GM18502 (cell line): ENCODE measurements around the gene CDK9.

Experiments
- ATAC-seq: cut with Tn5 transposase; IDR thresholded peaks from one replicate; pipeline ENCODE4 v1.9.1; 2021; ENCODE audit warnings: mild to moderate bottlenecking; ENCODE audit not compliant: unreplicated experiment, poor library complexity

CDK9 gene

DNA sequence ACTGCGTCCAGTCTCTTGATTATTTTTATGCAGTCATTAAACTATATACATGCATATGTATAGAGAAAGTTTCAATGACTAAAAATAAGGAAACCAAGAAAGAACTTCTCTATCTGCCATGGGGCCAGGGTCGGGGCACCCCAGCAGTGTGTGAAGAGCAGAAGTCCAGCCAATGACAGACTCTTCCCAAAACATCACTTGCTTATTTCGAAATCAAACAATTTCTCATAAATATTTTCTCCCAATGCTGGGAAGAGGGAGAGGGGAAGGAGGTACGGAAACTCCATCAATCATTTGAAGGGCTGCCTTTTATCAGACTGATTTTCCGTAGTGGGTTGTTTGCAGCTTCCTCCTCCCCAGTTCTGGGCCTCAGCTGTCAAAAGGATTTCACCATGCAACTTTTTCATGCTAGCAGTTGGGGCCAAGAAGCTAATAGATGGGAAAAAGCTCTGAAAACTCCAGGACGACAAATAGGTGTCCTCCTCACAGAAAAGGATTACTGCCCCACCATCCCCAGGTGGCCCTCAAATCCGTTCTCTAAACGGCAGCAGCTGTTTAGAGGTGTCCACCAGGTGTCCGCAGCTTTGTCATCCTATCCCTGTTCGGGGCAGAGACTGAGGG, 16.2 kb downstream of the CDK9 start:
- no peak for ATAC-seq

DNA sequence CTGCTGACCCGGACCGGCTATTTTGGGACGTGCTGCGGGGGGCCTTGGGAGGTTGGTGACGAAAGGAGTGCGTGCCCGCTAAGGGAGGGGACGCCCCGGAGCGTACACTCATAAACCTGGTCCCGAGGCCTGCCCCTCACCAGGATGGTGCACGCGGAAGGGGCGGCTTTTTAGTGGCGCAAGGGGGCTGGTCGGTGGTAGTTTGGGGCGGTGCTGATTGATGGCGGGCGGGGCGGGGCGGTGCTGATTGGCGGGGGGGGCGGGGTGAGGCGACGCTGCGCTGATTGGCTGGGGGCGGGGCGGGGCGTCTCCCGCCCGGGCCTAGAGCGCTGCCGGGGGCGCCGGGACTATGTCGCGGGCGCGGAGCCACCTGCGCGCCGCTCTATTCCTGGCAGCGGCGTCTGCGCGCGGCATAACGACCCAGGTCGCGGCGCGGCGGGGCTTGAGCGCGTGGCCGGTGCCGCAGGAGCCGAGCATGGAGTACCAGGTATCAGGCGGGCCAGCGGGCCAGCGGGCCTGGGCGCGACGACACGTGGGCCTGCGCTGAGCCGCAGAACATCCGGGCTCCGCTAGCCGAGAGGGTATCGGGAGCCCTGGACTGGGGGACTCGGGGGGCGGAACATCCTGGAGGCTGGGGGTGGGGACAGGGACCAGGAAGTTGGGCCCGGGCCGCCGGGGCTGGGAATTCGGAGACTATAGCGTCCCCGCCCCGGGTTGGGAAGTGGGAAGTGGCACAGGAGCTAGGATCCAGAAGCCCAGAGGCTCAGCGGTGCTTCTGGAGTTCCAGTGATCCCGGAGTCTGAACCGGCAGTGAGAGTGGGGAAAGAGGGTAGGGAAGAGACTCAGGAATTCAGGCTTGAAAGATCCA, 17.0 kb downstream of the CDK9 start, which contains the start of gene FPGS:
FPGS (plus strand) TSS at position 307 of the 868 bp plus-strand sequence; CDS start at position 350, 43 bp downstream.
- peak; percentile 75 for ATAC-seq

GRCh38 chr9:127803507-127804352, 17.9 kb downstream of the CDK9 start:
- ATAC-seq: no peak

GRCh38 chr9:127805620-127806019, 19.8 kb downstream of the CDK9 start:
- no peak for ATAC-seq

- no peak for ATAC-seq
These were observed 21.0 kb downstream of the CDK9 start for GRCh38 chr9:127806871-127807270.

DNA sequence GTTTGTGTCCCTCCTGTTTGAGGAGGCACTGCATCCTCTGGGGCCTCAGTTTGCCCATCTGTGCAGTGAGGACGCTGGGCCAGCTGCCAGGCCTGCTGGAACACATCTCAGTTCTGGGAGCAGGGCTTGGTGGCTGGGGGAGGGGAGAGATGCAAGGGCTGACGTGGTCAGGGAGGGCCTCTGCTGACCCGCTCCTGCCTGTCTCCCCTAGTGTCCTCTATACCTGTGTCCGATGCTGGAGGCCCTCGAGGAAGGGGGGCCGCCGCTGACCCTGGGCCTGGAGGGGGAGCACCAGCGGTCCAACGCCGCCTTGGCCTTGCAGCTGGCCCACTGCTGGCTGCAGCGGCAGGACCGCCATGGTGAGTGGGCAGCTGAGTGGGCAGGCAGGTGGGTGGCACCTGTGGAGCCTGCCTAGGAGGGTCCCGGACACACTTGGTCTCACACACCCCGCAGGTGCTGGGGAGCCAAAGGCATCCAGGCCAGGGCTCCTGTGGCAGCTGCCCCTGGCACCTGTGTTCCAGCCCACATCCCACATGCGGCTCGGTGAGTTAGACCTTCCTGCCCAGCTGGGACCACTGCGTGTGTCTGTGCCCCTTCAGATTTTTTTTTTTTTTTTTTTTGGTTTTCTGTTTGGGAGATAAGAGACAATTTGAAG, 22.6 kb downstream of the CDK9 start:
- ATAC-seq: no peak

DNA sequence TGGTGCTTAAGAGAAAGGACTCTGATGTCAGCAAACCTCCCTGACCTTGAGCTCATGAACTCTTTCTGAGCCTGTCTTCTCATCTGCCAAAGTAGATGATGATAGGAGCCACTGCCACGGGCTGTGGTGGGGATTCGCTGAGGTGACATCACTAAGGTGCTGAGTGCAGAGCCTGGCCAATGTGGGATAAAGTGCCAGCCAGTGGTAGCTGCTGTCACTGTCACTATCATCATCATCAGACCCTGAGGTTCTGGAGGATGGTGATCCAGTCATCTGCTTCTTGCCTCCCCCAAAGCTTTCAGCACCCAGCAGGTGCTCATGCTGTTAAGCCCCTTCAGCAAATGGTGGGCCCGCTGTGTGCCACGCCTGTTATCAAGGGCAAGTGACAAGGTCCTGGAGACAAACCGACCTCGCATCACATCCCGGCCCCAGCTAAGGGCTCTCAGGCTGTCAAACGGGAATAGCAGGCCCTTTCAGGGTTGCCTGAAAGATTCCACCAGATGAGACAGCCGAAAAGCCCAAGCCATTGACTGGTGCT, 23.2 kb downstream of the CDK9 start:
- no peak for ATAC-seq

- no peak for ATAC-seq
These were observed 23.9 kb downstream of the CDK9 start for GRCh38 chr9:127809540-127810377.

DNA sequence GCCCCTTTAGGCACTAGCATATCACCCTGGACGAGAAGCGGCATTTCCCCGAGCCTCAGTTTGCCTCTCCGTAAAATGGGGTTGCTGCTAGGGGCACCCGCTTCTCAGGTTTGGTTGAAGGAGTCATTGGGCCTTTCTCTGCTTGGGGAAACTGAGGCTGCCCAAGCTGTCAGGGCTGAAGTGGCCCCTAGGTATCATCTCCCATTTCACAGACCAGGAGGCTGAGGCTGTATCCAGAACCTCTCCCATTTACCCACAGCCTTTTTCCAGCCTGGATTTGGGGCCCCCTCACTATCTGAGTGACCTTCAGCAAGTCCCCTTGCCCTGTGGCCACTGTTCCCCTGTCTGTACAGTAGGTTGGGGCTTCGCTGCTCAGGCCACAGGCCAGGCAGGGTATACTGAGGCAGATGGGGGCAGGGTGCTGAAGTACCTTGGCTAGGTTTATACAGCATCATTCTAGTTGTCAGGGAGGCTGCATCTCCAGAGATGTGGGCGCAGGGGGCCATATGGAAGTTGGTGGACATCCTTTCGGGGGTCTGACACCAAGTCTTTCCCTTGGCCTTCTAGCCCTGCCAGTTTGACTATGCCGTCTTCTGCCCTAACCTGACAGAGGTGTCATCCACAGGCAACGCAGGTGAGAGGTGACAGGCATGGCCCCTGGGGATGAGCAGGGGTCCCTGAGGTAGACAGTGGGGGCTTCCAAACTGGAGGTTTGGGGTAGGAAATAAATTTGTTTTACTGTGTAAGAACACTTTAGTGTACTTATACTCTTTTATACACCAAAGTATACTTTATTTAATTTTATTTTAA, 24.7 kb downstream of the CDK9 start:
- no peak for ATAC-seq

GRCh38 chr9:127812011-127812410, 26.2 kb downstream of the CDK9 start:
- ATAC-seq: no peak

GRCh38 chr9:127812936-127813675, 27.3 kb downstream of the CDK9 start:
- ATAC-seq: no peak

DNA sequence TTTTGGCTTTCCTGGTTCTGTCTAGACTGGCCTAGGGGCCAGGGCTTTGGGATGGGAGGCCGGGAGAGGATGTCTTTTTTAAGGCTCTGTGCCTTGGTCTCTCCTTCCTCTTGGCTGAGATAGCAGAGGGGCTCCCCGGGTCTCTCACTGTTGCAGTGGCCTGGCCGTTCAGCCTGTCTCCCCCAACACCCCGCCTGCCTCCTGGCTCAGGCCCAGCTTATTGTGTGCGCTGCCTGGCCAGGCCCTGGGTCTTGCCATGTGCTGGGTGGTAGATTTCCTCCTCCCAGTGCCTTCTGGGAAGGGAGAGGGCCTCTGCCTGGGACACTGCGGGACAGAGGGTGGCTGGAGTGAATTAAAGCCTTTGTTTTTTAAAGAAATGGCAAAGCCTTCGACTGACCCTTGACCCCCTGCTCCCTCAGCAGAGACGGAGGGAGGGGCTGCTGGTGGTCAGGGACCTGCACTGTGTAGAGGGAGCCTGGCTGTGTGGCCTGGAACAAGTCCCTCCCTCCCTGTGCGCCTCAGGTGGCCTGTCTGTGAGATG, 27.9 kb downstream of the CDK9 start:
- no peak for ATAC-seq

GRCh38 chr9:127814619-127815511, 29.0 kb downstream of the CDK9 start:
- ATAC-seq: no peak

DNA sequence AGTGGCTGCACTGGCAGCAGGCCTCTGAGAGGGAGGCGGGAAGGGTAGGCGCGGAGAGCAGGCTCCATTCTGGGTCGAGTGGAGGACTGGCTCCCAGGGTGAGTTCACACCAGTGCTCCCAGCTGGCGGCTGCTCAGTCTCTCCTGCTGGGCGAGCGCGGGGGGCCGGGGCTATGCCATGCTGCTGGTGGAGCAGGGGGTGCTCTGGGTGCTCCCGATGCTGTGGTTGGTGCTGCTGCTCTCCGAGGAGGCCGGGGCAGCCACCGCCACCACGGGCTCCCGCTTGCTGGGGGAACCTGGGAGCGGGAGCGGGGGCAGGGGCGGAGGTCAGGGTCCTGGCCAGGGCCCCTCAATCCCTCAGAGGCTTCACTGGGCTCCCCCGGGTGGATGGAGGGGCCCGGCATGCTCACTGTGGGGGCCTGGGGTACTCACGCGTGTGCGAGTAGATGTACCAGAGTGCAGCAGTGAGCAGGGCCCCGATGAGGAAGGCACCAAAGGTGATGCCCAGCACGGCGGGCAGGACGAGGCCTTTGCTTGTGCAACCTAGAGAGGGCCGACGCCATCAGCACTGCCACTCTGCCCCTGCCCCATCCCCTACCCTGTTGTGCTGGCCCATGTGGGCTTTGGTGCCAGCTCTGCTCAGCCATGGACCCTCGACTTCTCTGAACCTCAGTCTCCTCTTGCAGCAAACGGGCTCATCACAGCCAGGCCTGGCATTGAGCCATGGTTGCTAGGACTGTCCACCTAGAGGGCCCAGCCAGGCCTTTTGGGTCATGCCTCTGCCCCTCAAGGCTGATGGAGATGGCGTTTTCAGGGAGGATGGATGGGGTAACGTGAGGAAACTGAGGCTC, 29.9 kb downstream of the CDK9 start:
- no peak for ATAC-seq

DNA sequence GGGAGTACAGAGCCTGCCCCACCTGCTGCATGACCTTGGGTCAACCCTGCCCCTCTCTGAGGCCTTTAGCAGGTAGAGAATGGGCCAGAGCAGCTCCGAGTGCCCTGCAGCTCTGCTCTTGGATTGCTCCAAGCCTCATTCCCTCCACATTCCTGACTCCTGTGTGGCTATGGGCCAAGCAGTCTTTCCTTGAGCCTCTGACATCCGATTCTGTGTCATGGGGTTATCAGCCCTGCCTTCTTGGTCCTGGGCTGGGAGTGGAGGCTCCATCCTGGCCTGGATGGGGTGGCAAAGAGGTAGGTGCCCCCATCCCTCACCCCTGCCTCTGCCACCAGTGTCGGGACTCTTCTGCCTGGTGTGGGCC, 30.5 kb downstream of the CDK9 start:
- no peak for ATAC-seq

- no peak for ATAC-seq
These were observed 30.9 kb downstream of the CDK9 start for GRCh38 chr9:127816728-127817127.
